ENCODE data around the gene IP6K1.
"Not testable (repeated sequence)": the region's sequence is repeated elsewhere in the genome, so short reads cannot be mapped to it uniquely, and the experiment has no call there.

IP6K1 gene

DNA sequence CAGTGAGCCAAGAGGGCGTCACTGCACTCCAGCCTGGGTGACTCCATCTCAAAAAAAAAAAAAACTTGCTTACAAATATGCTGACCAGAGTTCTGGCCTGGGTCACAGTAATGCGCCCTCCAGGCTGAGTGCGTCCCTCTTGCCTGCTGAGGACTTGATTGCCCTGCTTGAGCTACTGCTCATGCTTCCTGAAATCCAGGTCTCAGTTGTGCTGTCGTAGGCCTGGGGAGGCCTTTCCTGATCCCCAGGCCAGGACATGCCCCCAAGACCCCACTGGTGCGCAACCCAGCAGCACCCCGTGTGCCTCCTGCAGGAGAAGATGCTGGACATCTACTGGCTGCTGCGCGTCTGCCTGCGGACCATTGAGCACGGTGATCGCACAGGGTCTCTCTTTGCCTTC is 74.2 kb downstream of the IP6K1 start:
- DNase-seq (ENCODE audit: low read depth, low spot score) = no peak

DNA sequence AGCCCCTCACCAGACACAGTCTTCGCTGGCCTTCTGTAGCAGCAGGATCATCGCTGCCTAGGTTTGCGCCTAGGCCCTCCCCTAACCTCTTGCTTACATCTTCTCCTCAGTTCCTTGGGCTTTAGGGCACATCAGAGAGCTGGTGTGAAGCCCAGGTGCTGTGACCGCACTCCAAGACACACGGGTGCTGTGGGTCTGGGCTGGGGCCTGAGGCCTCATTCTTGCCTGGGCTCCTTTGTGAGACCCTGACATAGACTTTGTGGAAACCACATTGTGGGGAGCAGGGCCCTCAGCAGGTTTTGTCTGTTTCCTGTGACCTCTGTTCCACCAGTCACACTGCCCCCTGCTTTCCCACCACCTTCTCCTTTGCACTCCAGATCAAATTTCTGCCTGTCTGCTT is 74.9 kb downstream of the IP6K1 start:
- no peak for DNase-seq (ENCODE audit: low read depth, low spot score)

GRCh38 chr3:49709852-49710251 is 76.5 kb downstream of the IP6K1 start:
- DNase-seq (ENCODE audit: low read depth, low spot score) = no peak

- no peak for DNase-seq (ENCODE audit: low read depth, low spot score)
Measured at GRCh38 chr3:49707113-49707480, 79.2 kb downstream of the IP6K1 start.

- no peak for DNase-seq (ENCODE audit: low read depth, low spot score)
Measured at GRCh38 chr3:49706456-49707112, 79.8 kb downstream of the IP6K1 start.

DNA sequence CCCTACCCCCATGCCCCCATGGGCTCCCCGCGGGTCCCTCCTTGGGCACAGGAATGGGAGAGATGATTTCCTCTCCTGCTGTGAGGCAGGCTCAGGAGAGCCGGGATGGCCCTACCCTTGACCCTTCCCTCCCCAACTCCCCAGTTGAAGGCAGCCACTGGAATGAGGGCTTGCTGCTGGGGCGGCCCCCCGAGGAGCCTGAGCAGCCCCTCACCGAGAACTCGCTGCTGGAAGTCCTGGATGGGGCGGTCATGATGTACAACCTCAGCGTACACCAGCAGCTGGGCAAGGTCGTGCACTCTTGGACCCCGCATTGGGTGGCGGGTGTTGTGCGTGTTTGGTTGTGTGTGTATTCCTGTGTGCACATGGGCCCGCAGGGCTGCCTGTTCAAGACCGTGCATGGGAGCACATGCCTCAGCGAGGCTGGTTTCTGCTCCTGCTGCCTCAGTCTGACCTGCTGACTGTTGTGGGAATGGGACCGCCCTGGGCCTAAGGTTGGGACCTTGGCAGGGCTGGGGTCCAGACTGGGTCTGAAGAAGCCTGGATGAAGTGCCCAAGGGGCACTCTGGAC is 80.9 kb downstream of the IP6K1 start:
- no peak for DNase-seq (ENCODE audit: low read depth, low spot score)

DNA sequence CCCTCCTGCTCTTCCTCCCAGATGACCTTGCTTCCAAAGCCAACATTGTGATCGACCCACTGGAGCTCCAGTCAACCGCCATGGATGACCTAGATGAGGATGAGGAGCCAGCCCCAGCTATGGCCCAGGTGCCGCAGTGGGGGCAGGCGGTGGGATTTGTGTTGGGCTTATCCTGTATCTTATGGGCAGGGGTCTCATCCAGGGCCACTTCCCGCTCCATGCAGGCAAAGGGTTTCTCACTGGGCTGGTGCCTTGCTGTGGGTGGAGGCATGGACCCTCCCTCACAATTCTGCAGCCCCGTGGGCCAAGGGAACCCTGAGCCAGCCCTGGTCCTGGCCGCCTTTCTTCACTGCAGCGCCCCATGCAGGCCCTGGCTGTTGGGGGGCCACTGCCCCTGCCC is 81.7 kb downstream of the IP6K1 start:
- DNase-seq (ENCODE audit: low read depth, low spot score) = no peak

DNA sequence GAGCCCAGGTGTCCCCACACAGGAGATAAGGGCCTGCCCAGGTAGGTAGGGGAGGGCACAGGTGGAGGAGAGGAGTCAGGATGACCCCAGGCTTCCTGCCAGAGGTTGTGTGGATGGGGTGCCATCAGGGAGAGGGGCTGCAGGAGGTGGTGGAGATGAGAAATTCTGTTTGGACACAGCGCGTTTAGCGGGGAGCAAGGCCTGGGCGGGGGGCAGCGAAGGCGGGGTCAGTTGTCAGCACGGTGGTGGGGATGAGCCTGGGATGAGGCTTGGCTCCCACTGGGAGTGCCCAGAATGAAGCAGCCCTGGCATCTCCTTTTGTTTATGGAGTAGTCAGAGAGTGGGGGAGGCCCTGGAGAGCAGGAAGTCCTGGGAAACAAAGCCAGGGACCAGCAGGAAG is 82.4 kb downstream of the IP6K1 start:
- no peak for DNase-seq (ENCODE audit: low read depth, low spot score)

DNA sequence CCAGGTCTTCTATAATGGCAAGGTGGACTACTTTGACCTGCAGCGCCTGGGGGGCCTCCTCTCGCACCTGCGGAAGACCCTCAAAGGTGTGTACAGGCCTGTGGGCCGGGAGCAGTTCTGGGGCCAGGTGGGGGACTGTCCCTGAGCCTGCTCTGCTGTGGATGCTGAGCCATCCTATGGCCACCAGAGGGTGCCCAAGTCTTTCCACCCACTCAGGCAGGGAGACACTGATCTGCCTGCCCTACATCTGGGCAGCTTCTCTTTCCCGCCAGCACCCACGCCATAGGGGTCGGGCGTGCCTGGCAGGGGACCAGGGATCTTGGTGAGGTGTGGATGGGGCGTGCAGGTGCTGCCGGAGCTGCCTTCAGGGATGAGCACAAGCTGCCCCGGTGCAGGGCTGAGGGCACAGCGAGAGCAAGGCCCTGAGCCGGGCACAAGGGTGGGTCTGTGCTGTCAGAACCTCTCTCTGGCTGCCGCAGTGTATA is 82.9 kb downstream of the IP6K1 start:
- no peak for DNase-seq (ENCODE audit: low read depth, low spot score)

GRCh38 chr3:49702672-49703071 is 83.7 kb downstream of the IP6K1 start:
- DNase-seq (ENCODE audit: low read depth, low spot score) = no peak

DNA sequence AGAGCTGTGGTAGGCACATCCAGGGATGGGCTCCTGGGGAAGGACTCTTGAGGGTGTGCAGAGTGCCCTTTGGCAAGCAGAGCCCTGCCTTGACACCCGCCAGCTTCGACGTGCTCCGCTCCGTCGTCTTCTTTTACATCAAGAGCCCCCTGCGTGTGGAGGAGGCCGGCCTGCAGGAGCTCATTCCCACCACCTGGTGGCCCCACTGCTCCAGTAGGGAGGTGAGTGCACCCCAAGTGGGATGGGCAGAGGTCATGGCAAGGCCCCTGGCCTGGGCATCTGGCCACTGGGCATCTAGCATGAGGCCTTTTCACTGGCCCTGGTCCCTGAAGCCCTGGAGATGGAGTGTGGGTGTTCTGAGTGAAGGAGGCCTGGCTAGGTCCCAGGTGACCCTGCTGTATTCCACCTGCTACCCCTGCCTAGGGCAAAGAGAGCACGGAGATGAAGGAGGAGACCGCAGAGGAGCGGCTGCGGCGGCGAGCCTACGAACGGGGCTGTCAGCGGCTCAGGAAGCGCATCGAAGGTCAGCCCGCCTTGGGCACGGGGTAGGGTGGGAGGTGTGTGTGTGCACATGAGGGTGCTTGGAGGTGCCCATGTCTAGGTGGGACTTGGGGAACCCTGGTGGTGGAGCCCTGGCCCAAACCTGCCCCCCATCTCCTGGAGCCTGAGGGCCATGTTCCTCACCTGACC is 84.8 kb downstream of the IP6K1 start:
- no peak for DNase-seq (ENCODE audit: low read depth, low spot score)

DNA sequence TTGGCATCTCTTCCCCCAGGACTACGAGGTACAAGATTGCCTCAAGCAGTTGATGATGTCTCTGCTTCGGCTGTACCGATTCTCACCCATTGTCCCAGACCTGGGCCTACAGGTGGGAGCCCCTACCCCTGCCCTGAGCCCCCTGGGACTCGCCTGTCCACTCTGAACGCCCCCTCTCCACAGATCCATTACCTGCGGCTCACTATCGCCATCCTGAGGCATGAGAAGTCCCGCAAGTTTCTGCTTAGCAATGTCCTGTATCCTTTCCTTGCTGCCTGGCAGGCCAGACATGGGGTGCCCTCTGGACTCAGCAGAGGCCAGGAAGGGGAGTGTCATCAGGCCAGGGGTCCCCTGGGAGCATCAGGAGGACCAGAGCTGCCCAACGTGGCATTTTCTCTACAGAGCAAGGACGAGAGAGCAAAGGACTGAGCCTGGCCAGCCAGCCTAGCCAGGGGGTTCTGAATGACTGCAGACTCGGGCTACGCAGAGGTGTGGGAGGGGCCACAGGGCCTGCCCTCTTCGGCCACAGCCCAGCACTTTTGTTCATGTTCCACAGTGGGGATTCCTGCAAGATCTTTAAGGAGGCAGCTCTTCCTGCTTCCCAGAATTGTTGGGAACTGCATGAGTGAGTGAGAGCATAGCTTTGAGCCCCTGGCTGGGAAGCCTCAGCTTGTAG is 85.8 kb downstream of the IP6K1 start:
- no peak for DNase-seq (ENCODE audit: low read depth, low spot score)

GRCh38 chr3:49700014-49700413 is 86.3 kb downstream of the IP6K1 start:
- no peak for DNase-seq (ENCODE audit: low read depth, low spot score)

- no peak for DNase-seq (ENCODE audit: low read depth, low spot score)
Measured at GRCh38 chr3:49699281-49699979, 86.9 kb downstream of the IP6K1 start.

GRCh38 chr3:49695350-49696015 is 90.9 kb downstream of the IP6K1 start:
- DNase-seq (ENCODE audit: low read depth, low spot score) = not testable (repeated sequence)

GRCh38 chr3:49694409-49695070 is 91.8 kb downstream of the IP6K1 start:
- not testable (repeated sequence) for DNase-seq (ENCODE audit: low read depth, low spot score)

GRCh38 chr3:49691481-49691880 is 94.9 kb downstream of the IP6K1 start:
- not testable (repeated sequence) for DNase-seq (ENCODE audit: low read depth, low spot score)

- DNase-seq (ENCODE audit: low read depth, low spot score) = not testable (repeated sequence)
Measured at GRCh38 chr3:49690856-49691255, 95.5 kb downstream of the IP6K1 start.

DNA sequence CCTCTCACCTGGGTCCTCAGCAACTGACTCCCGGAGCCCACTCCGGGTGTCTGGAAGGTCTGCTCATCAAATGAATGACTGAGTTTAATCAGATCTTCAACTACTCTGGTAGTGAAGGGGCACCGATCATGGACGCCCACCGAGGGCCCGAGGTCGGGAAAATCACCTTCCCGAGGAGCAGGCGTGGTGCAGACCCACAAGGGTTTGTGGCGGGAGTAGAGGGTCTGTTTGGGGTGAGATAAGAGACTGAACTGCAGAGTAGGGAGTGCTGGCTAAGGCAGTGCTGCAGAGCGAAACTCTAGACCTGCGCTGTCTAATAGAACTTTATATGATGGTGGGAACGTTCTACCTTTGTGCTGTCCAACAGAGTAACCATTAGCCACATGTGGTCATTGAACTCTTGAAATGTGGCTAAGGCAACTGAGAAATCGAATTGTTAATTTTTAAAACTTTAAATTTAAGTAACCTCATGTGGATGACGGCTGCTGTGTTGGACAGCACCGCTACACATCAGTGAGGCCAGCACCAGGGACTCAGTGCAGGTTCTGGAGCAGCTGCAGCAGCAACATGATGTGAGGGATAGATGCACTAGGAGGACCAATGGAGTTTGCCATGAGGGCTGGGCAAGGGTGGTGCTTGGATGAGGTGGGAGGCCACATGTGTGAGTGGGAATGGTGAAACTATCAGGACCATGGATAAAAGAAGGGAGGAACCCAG is 96.3 kb downstream of the IP6K1 start:
- not testable (repeated sequence) for DNase-seq (ENCODE audit: low read depth, low spot score)
